ENCODE measurements around the gene C3orf49. TPM values are rescaled to one million over a fixed set of nuclear protein-coding genes. Genes with fewer than 3 reads are reported as not detected.

Gene C3orf49
- total RNA-seq, 4 donors from 2014 or later = not detected

DNA sequence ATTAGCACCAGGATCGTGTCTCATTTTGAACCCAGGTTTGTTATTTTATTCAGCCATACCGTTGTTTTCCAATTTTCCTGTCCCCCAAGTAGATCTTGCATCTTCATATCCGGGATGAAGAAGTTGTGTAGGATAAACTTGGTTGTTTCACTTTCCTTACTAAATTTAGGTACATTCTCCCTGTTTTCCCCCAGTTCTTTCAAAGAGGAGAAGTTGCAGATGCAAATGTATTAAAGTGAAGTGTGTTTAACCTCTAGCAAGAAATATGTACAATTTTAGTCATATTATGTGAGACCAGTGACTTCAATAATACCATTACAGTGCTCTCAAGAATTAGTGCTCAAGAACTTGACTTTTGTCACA lies 45.8 kb downstream of the C3orf49 start:
- TF ChIP-seq POLR2A (IDR thresholded peaks at IDR 0.05; ENCODE audit: low read depth) = no peak
- Histone ChIP-seq H3K4me1 (peaks cover 9 to 43% (median 40%) of the 10 kb centered on the region in 4 donors), H3K4me3 (peak overlapping the region; percentile 81 to 100 (median 98)), H3K27me3 (no peaks in the 10 kb centered on the region), H3K36me3 (no peaks in the 10 kb centered on the region), H3K27ac (replicated peaks in 1 of 4) (peak overlapping the region; percentile 88 to 94 (median 90)), H3K9me3 (no peaks in the 10 kb centered on the region)
- intact Hi-C loops (cut with DNase I) = loop anchor here (5.0 to 10.0 kb wide), 2 partner anchors 47 to 130 kb away; partner anchors contain the start of gene SCAANT1
- WGBS = 0% methylated on average over 3 of the region's 3 CpGs
- DNase-seq (ENCODE audit: extremely low spot score) = no peak

DNA sequence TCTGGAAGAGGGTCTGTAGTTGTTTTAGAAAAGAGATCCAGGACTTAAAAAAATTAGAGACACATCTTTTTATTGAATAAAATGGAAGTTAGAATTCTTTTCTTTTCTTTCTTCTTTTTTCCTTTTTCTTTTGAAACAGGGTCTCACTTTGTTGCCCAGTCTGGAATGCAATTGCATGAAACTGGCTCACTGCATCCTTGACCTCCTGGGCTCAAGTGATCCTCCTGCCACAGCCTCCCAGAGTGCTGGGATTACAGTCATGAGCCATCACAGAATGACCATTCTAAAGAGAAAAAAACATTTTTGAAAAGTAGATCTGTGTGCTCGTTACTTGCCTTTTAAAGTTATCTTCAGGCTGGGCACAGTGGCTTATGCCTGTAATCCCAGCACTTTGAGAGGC lies 48.1 kb downstream of the C3orf49 start:
- intact Hi-C loops (cut with DNase I) = loop anchor here (10.0 kb wide), 1 partner anchor 128 kb away; no protein-coding TSS in a partner anchor
- no peaks in the 10 kb centered on the region for H3K27me3 ChIP-seq
- no peak for DNase-seq (ENCODE audit: extremely low spot score)
- H3K4me1 ChIP-seq = peaks cover 8 to 35% (median 28%) of the 10 kb centered on the region in 4 donors
- 100% methylated on average over 1 of the region's 1 CpG for WGBS
- no peak overlapping the region for H3K4me3 ChIP-seq
- H3K27ac ChIP-seq (replicated peaks in 1 of 4) = no peak overlapping the region
- H3K9me3 ChIP-seq = no peaks in the 10 kb centered on the region
- no peak for TF ChIP-seq EP300 (IDR thresholded peaks at IDR 0.05)
- TF ChIP-seq, protein P1, sequence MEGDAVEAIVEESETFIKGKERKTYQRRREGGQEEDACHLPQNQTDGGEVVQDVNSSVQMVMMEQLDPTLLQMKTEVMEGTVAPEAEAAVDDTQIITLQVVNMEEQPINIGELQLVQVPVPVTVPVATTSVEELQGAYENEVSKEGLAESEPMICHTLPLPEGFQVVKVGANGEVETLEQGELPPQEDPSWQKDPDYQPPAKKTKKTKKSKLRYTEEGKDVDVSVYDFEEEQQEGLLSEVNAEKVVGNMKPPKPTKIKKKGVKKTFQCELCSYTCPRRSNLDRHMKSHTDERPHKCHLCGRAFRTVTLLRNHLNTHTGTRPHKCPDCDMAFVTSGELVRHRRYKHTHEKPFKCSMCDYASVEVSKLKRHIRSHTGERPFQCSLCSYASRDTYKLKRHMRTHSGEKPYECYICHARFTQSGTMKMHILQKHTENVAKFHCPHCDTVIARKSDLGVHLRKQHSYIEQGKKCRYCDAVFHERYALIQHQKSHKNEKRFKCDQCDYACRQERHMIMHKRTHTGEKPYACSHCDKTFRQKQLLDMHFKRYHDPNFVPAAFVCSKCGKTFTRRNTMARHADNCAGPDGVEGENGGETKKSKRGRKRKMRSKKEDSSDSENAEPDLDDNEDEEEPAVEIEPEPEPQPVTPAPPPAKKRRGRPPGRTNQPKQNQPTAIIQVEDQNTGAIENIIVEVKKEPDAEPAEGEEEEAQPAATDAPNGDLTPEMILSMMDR (IDR thresholded peaks at IDR 0.05) = no peak
- H3K36me3 ChIP-seq = no peaks in the 10 kb centered on the region

DNA sequence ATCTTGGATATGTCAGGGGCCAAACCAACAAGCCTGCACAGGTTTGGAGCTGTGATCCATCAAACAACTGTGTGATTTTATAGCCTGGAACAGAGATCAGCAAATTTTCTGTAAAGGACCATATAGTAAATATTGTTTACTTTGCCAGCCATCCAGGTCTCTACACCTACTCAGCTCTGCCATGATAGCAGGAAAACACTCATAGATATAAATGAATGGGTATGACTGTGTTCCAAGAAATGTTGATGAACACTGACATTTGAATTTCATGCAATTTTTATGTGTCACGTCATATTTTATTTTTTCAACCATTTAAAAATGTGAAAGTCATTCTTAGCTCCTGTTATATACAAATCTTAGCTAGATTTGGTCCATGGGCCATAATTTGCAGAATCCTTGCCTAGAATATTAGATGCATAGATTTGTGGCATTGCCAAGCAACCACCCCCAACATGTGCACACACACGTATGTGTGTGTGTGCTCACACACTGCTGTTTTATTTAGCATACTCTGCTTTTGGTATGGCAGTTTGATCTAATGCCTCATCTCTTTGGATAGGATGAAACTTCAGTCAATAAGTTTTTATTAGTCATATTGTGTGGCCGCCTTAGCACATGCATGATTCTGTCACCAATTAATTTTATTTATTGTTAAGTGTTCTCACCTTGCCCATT lies 51.0 kb downstream of the C3orf49 start:
- no peak overlapping the region for H3K4me3 ChIP-seq
- no peak for TF ChIP-seq POLR2A (IDR thresholded peaks at IDR 0.05; ENCODE audit: low read depth)
- WGBS = 86% methylated on average over 3 of the region's 3 CpGs
- no peaks in the 10 kb centered on the region for H3K27me3 ChIP-seq
- peaks cover 0 to 19% (median 16%) of the 10 kb centered on the region in 4 donors for H3K4me1 ChIP-seq
- no peak for DNase-seq (ENCODE audit: extremely low spot score)
- H3K9me3 ChIP-seq = no peaks in the 10 kb centered on the region
- intact Hi-C loops (cut with DNase I) = loop anchor here (10.0 kb wide), 1 partner anchor 125 kb away; no protein-coding TSS in a partner anchor
- no peak overlapping the region for H3K27ac ChIP-seq (replicated peaks in 1 of 4)
- H3K36me3 ChIP-seq = no peaks in the 10 kb centered on the region

DNA sequence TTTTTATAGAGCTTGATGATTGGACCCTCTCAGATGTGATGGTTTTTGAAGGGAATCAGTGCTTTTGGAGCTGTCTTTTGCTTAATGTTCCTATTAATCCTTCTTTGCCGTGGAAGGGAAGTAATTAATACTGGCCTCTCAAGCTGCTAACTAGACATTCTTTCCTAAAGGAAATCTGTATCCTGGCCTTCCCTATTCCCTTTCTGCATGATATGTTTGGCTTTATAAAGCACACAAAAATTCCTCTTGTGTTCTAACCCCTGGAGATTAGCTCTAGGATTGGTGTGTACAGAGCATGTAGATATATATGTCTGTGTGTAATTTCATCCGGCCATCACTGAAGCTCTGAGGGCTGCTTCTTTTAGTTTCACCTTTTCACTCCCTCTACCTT lies 51.5 kb downstream of the C3orf49 start:
- H3K4me3 ChIP-seq = no peak overlapping the region
- WGBS = 74% methylated on average over 2 of the region's 2 CpGs
- H3K27ac ChIP-seq (replicated peaks in 1 of 4) = no peak overlapping the region
- H3K9me3 ChIP-seq = no peaks in the 10 kb centered on the region
- no peaks in the 10 kb centered on the region for H3K27me3 ChIP-seq
- intact Hi-C loops (cut with DNase I) = no loop called here
- TF ChIP-seq POLR2A (IDR thresholded peaks at IDR 0.05; ENCODE audit: low read depth) (no peak), POLR2AphosphoS5 (IDR thresholded peaks at IDR 0.05) (no peak)
- TF ChIP-seq, protein P1 (IDR thresholded peaks at IDR 0.05) = no peak
- H3K4me1 ChIP-seq = peaks cover 2 to 21% (median 15%) of the 10 kb centered on the region in 4 donors
- DNase-seq (ENCODE audit: extremely low spot score) = no peak
- no peaks in the 10 kb centered on the region for H3K36me3 ChIP-seq

DNA sequence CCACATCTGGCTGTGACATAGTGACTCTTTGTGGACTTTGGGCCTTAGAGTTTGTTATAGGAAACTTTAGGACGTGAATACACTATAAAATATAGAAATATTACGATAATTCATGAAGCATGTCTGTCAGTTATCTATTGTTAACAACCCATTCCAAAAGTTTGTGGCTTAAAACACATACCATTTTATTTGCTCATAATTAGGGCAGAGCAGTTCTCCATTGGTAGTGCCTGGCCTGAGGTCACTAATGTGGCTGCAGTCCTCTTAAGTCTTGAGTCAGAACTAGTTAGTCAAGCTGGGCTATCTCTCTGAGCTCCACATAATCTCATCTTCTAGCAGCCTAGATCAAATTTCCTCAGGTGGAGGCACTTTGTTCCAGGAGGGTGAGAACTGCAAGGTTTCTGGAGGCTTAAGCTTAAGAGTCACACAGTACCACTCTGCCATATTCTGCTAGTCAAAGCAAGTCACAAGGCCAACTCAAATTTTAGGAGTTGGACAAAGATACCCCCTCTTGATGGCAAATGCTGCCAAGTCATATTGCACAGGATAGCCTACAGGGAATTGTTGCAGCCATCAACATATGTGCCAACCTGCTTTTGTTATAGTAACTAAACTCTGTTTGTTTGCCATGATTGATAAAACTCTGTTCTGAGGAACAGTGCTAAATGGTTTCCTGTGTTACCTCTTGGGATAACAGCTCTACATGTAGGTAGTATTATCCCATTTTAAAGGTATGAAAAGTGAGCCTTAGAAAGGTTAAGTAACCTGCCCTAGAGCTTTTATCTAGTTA lies 53.2 kb downstream of the C3orf49 start:
- no peaks in the 10 kb centered on the region for H3K36me3 ChIP-seq
- no peak for DNase-seq (ENCODE audit: extremely low spot score)
- intact Hi-C loops (cut with DNase I) = no loop called here
- no peak overlapping the region for H3K4me3 ChIP-seq
- H3K9me3 ChIP-seq = no peaks in the 10 kb centered on the region
- no peak for TF ChIP-seq EP300 (IDR thresholded peaks at IDR 0.05)
- no peak for TF ChIP-seq POLR2A (IDR thresholded peaks at IDR 0.05; ENCODE audit: low read depth)
- TF ChIP-seq, protein P1 (IDR thresholded peaks at IDR 0.05) = no peak
- no peak for TF ChIP-seq POLR2AphosphoS5 (IDR thresholded peaks at IDR 0.05)
- WGBS = 93% methylated on average over 2 of the region's 2 CpGs
- no peak overlapping the region for H3K27ac ChIP-seq (replicated peaks in 1 of 4)
- H3K27me3 ChIP-seq = no peaks in the 10 kb centered on the region
- peaks cover 12 to 36% (median 31%) of the 10 kb centered on the region in 4 donors for H3K4me1 ChIP-seq

Measured in esophagus muscularis mucosa (tissue), 4 donors.